Measurements from ENCODE around the gene TOX2. TPM values are rescaled to one million over a fixed set of nuclear protein-coding genes. Genes with fewer than 3 reads are reported as not detected.

TOX2 gene, protein sequence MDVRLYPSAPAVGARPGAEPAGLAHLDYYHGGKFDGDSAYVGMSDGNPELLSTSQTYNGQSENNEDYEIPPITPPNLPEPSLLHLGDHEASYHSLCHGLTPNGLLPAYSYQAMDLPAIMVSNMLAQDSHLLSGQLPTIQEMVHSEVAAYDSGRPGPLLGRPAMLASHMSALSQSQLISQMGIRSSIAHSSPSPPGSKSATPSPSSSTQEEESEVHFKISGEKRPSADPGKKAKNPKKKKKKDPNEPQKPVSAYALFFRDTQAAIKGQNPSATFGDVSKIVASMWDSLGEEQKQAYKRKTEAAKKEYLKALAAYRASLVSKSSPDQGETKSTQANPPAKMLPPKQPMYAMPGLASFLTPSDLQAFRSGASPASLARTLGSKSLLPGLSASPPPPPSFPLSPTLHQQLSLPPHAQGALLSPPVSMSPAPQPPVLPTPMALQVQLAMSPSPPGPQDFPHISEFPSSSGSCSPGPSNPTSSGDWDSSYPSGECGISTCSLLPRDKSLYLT
- under 1 TPM in 2 of 4 donors, not detected in 2; 0.20 to 0.42 TPM for total RNA-seq

DNA sequence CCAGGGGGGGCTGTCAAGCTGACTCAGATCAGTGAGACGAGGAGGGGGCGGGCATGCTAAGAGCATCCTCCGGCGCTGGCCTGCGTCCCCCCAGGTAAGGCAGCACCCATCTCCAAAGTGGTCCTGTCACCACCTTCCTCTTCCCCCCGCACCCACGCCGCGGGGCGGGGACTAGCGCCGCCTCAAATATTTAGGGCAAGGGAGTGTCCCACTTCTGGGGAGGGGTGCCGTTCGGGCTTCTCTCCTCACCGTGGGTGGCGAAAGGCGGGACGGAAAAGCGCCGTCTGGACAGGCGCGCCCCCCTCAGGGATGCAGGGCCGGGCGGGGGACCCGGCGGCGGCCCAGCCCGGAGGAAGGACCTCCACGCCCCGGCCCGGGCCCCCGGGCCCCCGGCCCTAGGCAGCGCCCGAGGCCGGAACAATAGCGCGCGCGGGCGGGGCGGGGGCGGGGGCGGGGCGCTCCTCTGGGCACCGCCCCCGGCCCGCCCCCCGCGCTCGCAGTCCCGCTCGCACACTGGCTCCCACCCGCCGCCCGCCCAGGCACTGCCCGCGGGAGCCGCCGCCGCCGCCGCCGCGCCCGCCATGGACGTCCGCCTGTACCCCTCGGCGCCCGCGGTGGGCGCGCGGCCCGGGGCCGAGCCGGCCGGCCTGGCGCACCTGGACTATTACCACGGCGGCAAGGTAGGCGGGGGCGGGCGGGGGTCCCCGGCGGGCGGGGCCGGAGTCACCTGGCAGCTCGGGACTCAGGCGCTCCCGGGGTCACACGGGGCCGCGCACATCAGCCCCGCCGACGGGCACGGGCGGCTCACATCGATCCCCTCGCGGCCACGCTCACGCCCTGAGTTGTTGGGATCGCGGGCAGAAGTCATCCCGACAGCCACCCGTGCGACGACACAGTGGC lies at the start of gene TOX2:
TSS of gene TOX2 (plus strand) at position 542 of the 900 bp plus-strand sequence. CDS start at position 582, 40 bp downstream.
- H3K9me3 ChIP-seq: peaks cover 0 to 11% (median 0%) of the 10 kb centered on the region in 3 donors
- intact Hi-C loops (cut with DNase I; ENCODE audit: low total_unique reads) (no loop called here), in situ Hi-C loops (cut with MboI; ENCODE audit: low sequenced_read_pairs in 4 of 4) (no loop called here)
- H3K4me1 ChIP-seq: no peaks in the 10 kb centered on the region
- H3K27ac ChIP-seq: no peak within 1 kb of the TSS
- DNase-seq (no peak), ATAC-seq (no peak)
- peaks cover 22 to 61% (median 32%) of the 10 kb centered on the region in 3 donors for H3K27me3 ChIP-seq
- H3K36me3 ChIP-seq: no peaks in the 10 kb centered on the region
- no peak for TF ChIP-seq CTCF (IDR thresholded peaks at IDR 0.05 in 4 of 5, conservative IDR thresholded peaks at IDR 0.05 in 1 of 5)
- TF ChIP-seq POLR2A (IDR thresholded peaks at IDR 0.05): no peak
- H3K4me3 ChIP-seq: peak within 1 kb of the TSS in 3 of 4 donors; percentile 29 to 43 (median 33)

DNA sequence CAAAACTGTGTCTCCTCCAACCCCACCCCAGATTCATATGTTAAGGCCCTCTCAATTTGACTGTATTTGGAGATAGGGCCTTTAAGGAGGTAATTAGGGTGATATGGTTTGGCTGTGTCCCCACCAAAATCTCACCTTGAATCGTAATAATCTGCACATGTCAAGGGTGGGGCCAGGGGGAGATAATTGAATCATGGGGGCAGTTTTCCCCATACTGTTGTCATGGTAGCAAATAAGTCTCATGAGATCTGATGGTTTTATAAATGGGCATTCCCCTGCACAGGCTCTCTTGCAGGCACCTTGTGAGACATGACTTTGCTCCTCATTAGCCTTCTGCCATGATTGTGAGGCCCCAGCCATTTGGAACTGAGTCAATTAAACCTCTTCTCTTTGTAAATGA lies 46.6 kb upstream of the TOX2 start:
- H3K4me3 ChIP-seq: no peak overlapping the region
- no peaks in the 10 kb centered on the region for H3K9me3 ChIP-seq
- no peaks in the 10 kb centered on the region for H3K27me3 ChIP-seq
- no peak overlapping the region for H3K27ac ChIP-seq
- in situ Hi-C loops (cut with MboI; ENCODE audit: low sequenced_read_pairs in 4 of 4): no loop called here
- ATAC-seq: no peak
- no peaks in the 10 kb centered on the region for H3K4me1 ChIP-seq
- no peaks in the 10 kb centered on the region for H3K36me3 ChIP-seq
- TF ChIP-seq POLR2A (IDR thresholded peaks at IDR 0.05): no peak
- no peak for TF ChIP-seq CTCF (IDR thresholded peaks at IDR 0.05 in 4 of 5, conservative IDR thresholded peaks at IDR 0.05 in 1 of 5)
- intact Hi-C loops (cut with DNase I; ENCODE audit: low total_unique reads): no loop called here
- DNase-seq: no peak

DNA sequence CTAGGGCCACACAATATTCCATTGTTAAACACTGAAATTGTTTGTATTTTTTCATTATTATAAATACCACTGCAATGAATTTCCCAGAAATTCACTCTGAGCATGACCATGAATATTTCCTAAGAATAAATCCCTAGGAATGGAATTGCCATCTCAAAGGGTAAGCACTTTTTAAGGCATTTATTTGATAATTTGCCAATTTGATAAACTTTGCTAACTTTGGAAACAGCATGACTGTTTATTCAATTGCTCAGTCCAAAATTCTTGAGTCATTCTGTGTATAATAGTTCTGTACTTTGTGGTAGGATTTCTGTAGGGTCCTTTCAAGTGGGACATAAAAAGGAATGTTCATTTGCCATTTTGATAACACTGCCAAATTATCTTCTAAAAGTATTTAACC lies 44.2 kb upstream of the TOX2 start:
- ATAC-seq (no peak), DNase-seq (no peak)
- in situ Hi-C loops (cut with MboI; ENCODE audit: low sequenced_read_pairs in 4 of 4) (no loop called here), intact Hi-C loops (cut with DNase I; ENCODE audit: low total_unique reads) (no loop called here)
- no peaks in the 10 kb centered on the region for H3K27me3 ChIP-seq
- no peaks in the 10 kb centered on the region for H3K4me1 ChIP-seq
- TF ChIP-seq POLR2A (IDR thresholded peaks at IDR 0.05) (no peak), CTCF (IDR thresholded peaks at IDR 0.05 in 4 of 5, conservative IDR thresholded peaks at IDR 0.05 in 1 of 5) (no peak)
- no peaks in the 10 kb centered on the region for H3K9me3 ChIP-seq
- no peak overlapping the region for H3K27ac ChIP-seq
- H3K36me3 ChIP-seq: no peaks in the 10 kb centered on the region
- no peak overlapping the region for H3K4me3 ChIP-seq

- TF ChIP-seq POLR2A (IDR thresholded peaks at IDR 0.05): no peak
- TF ChIP-seq CTCF (IDR thresholded peaks at IDR 0.05 in 4 of 5, conservative IDR thresholded peaks at IDR 0.05 in 1 of 5): no peak
- intact Hi-C loops (cut with DNase I; ENCODE audit: low total_unique reads) (no loop called here), in situ Hi-C loops (cut with MboI; ENCODE audit: low sequenced_read_pairs in 4 of 4) (no loop called here)
- H3K27ac ChIP-seq: no peak overlapping the region
- H3K4me1 ChIP-seq: no peaks in the 10 kb centered on the region
- ATAC-seq: no peak
- H3K4me3 ChIP-seq: no peak overlapping the region
- H3K36me3 ChIP-seq: no peaks in the 10 kb centered on the region
- H3K9me3 ChIP-seq: no peaks in the 10 kb centered on the region
- DNase-seq: no peak
- no peaks in the 10 kb centered on the region for H3K27me3 ChIP-seq
These were observed 35.9 kb upstream of the TOX2 start for GRCh38 chr20:43878776-43879175.

Measured in gastrocnemius medialis (tissue), 4 donors.